Measurements from ENCODE around the gene DSN1. TPM values are rescaled to one million over a fixed set of nuclear protein-coding genes. Genes with fewer than 3 reads are reported as not detected.
"Not testable (repeated sequence)": the region's sequence is repeated elsewhere in the genome, so short reads cannot be mapped to it uniquely, and the experiment has no call there.

Gene DSN1
- total RNA-seq, 1 experiment from 2014 or later, result 16.3 TPM

- no peaks in the 10 kb centered on the region for H3K9me3 ChIP-seq (ENCODE audit: low read length)
- no peaks in the 10 kb centered on the region for H3K9me2 ChIP-seq (replicated peaks; ENCODE audit: insufficient read depth, low read length)
- no peak overlapping the region for H3K27ac ChIP-seq (ENCODE audit: low read length)
- no peak for DNase-seq
- H3K27me3 ChIP-seq (ENCODE audit: low read length), result no peaks in the 10 kb centered on the region
- no peaks in the 10 kb centered on the region; the same call in 1 of the 2 replicates for H4K20me1 ChIP-seq (ENCODE audit: insufficient read depth, low read depth, low read length)
- H3K79me2 ChIP-seq (ENCODE audit: low read length), result peaks cover 29% of the 10 kb centered on the region
- no peak overlapping the region for H2AFZ ChIP-seq (ENCODE audit: low read length)
- H3K4me1 ChIP-seq (ENCODE audit: low read length), result no peaks in the 10 kb centered on the region
- H3K9ac ChIP-seq (ENCODE audit: low read length), result no peak overlapping the region
- no peak overlapping the region for H3K4me3 ChIP-seq (ENCODE audit: low read length)
- H3K36me3 ChIP-seq (ENCODE audit: insufficient read depth, low read length), result peaks cover 54% of the 10 kb centered on the region
- H3K4me2 ChIP-seq (ENCODE audit: low read depth, low read length, poor library complexity, severe bottlenecking), result no peak overlapping the region
Measured at GRCh38 chr20:36802326-36803222, 29.0 kb upstream of the DSN1 start.

- Histone ChIP-seq H3K27ac (ENCODE audit: low read length) (no peak overlapping the region), H3K9ac (ENCODE audit: low read length) (no peak overlapping the region), H3K4me3 (ENCODE audit: low read length) (no peak overlapping the region), H3K79me2 (ENCODE audit: low read length) (peaks cover 38% of the 10 kb centered on the region), H3K9me3 (ENCODE audit: low read length) (no peaks in the 10 kb centered on the region), H3K36me3 (ENCODE audit: insufficient read depth, low read length) (peaks cover 53% of the 10 kb centered on the region), H3K9me2 (replicated peaks; ENCODE audit: insufficient read depth, low read length) (no peaks in the 10 kb centered on the region), H2AFZ (ENCODE audit: low read length) (no peak overlapping the region), H4K20me1 (ENCODE audit: insufficient read depth, low read depth, low read length) (no peaks in the 10 kb centered on the region), H3K27me3 (ENCODE audit: low read length) (no peaks in the 10 kb centered on the region), H3K4me1 (ENCODE audit: low read length) (no peaks in the 10 kb centered on the region), H3K4me2 (ENCODE audit: low read depth, low read length, poor library complexity, severe bottlenecking) (no peak overlapping the region)
- DNase-seq, result no peak
Measured at GRCh38 chr20:36800410-36800809, 26.8 kb upstream of the DSN1 start.

- not testable (repeated sequence) for H4K20me1 ChIP-seq (ENCODE audit: insufficient read depth, low read depth, low read length); H2AFZ ChIP-seq (ENCODE audit: low read length); H3K27ac ChIP-seq (ENCODE audit: low read length); H3K4me1 ChIP-seq (ENCODE audit: low read length); DNase-seq; H3K9ac ChIP-seq (ENCODE audit: low read length); H3K9me2 ChIP-seq (replicated peaks; ENCODE audit: insufficient read depth, low read length); H3K4me3 ChIP-seq (ENCODE audit: low read length); H3K27me3 ChIP-seq (ENCODE audit: low read length); H3K9me3 ChIP-seq (ENCODE audit: low read length); H3K4me2 ChIP-seq (ENCODE audit: low read depth, low read length, poor library complexity, severe bottlenecking)
- Histone ChIP-seq H3K79me2 (ENCODE audit: low read length) (peaks cover 43% of the 10 kb centered on the region), H3K36me3 (ENCODE audit: insufficient read depth, low read length) (peaks cover 54% of the 10 kb centered on the region)
Measured at GRCh38 chr20:36799313-36799712, 25.8 kb upstream of the DSN1 start.

- Histone ChIP-seq H3K27ac (ENCODE audit: low read length) (no peak overlapping the region), H3K4me2 (ENCODE audit: low read depth, low read length, poor library complexity, severe bottlenecking) (no peak overlapping the region), H3K9me3 (ENCODE audit: low read length) (no peaks in the 10 kb centered on the region), H3K9me2 (replicated peaks; ENCODE audit: insufficient read depth, low read length) (no peaks in the 10 kb centered on the region), H3K4me1 (ENCODE audit: low read length) (peaks cover 8% of the 10 kb centered on the region), H3K27me3 (ENCODE audit: low read length) (no peaks in the 10 kb centered on the region), H3K4me3 (ENCODE audit: low read length) (no peak overlapping the region), H4K20me1 (ENCODE audit: insufficient read depth, low read depth, low read length) (peaks cover 9% of the 10 kb centered on the region; the same call in 1 of the 2 replicates), H2AFZ (ENCODE audit: low read length) (no peak overlapping the region), H3K36me3 (ENCODE audit: insufficient read depth, low read length) (peaks cover 66% of the 10 kb centered on the region; the same call in 1 of the 2 replicates), H3K9ac (ENCODE audit: low read length) (no peak overlapping the region), H3K79me2 (ENCODE audit: low read length) (peaks cover 55% of the 10 kb centered on the region)
- no peak for DNase-seq
Measured at GRCh38 chr20:36796875-36797274, 23.3 kb upstream of the DSN1 start.

- H3K79me2 ChIP-seq (ENCODE audit: low read length), result peaks cover 62% of the 10 kb centered on the region
- H3K9ac ChIP-seq (ENCODE audit: low read length), result no peak overlapping the region
- no peaks in the 10 kb centered on the region for H3K9me3 ChIP-seq (ENCODE audit: low read length)
- H2AFZ ChIP-seq (ENCODE audit: low read length), result no peak overlapping the region
- no peaks in the 10 kb centered on the region for H3K9me2 ChIP-seq (replicated peaks; ENCODE audit: insufficient read depth, low read length)
- peaks cover 14% of the 10 kb centered on the region; the same call in 1 of the 2 replicates for H4K20me1 ChIP-seq (ENCODE audit: insufficient read depth, low read depth, low read length)
- H3K4me2 ChIP-seq (ENCODE audit: low read depth, low read length, poor library complexity, severe bottlenecking), result no peak overlapping the region
- no peak overlapping the region for H3K27ac ChIP-seq (ENCODE audit: low read length)
- H3K4me1 ChIP-seq (ENCODE audit: low read length), result peaks cover 8% of the 10 kb centered on the region
- H3K27me3 ChIP-seq (ENCODE audit: low read length), result no peaks in the 10 kb centered on the region
- no peak overlapping the region for H3K4me3 ChIP-seq (ENCODE audit: low read length)
- DNase-seq, result no peak
- H3K36me3 ChIP-seq (ENCODE audit: insufficient read depth, low read length), result peaks cover 73% of the 10 kb centered on the region; the same call in 1 of the 2 replicates
Measured at GRCh38 chr20:36796117-36796516, 22.6 kb upstream of the DSN1 start.

DNA sequence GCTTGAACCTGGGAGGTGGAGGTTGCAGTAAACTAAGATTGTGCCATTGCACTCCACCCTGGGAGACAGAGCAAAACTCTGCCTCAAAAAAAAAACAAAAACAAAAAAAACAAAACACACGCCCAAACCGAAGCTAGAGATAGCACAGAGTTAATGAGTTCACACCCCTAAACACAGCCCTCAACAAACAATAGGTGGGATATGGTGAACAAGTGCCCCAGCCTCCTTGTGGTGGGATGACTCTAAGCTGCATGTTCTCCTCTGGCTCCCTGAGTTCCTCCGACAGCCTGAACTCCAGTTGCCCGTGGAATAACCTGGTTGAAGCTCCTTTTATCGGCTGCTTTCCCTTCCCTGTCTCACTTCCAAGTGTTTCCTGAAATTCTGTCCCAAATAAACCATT lies 22.1 kb upstream of the DSN1 start:
- H3K4me1 ChIP-seq (ENCODE audit: low read length), result peaks cover 8% of the 10 kb centered on the region
- H3K9me3 ChIP-seq (ENCODE audit: low read length), result no peaks in the 10 kb centered on the region
- no peak for DNase-seq
- no peaks in the 10 kb centered on the region for H3K27me3 ChIP-seq (ENCODE audit: low read length)
- H3K36me3 ChIP-seq (ENCODE audit: insufficient read depth, low read length), result peaks cover 70% of the 10 kb centered on the region; the same call in 1 of the 2 replicates
- H3K9me2 ChIP-seq (replicated peaks; ENCODE audit: insufficient read depth, low read length), result no peaks in the 10 kb centered on the region
- no peak overlapping the region for H3K4me2 ChIP-seq (ENCODE audit: low read depth, low read length, poor library complexity, severe bottlenecking)
- no peak overlapping the region for H3K27ac ChIP-seq (ENCODE audit: low read length)
- peaks cover 60% of the 10 kb centered on the region for H3K79me2 ChIP-seq (ENCODE audit: low read length)
- peaks cover 14% of the 10 kb centered on the region; the same call in 1 of the 2 replicates for H4K20me1 ChIP-seq (ENCODE audit: insufficient read depth, low read depth, low read length)
- no peak overlapping the region for H3K9ac ChIP-seq (ENCODE audit: low read length)
- no peak overlapping the region for H2AFZ ChIP-seq (ENCODE audit: low read length)
- H3K4me3 ChIP-seq (ENCODE audit: low read length), result no peak overlapping the region

DNA sequence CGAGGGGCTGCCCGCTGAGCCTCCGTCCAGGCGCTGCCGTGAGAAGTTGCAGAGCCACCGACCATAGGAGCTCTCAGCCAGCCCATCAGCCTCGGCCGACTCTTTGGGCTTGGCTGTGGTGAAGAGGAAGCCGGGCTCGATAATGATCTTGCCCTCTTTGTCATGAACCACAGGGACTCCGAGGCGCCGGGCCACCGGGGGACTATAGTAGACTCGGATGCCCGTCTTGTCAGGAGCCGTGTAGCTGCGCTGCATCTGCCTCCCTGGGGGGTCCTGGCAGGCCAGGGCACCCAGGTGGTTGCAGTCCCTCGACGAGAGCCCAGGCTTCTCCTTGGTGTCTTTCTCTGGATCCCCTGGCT lies 20.5 kb upstream of the DSN1 start:
- H2AFZ ChIP-seq (ENCODE audit: low read length), result no peak overlapping the region
- no peaks in the 10 kb centered on the region for H3K9me2 ChIP-seq (replicated peaks; ENCODE audit: insufficient read depth, low read length)
- peaks cover 17% of the 10 kb centered on the region; the same call in 1 of the 2 replicates for H4K20me1 ChIP-seq (ENCODE audit: insufficient read depth, low read depth, low read length)
- peaks cover 61% of the 10 kb centered on the region; the same call in 1 of the 2 replicates for H3K36me3 ChIP-seq (ENCODE audit: insufficient read depth, low read length)
- H3K4me2 ChIP-seq (ENCODE audit: low read depth, low read length, poor library complexity, severe bottlenecking), result no peak overlapping the region
- no peak overlapping the region for H3K9ac ChIP-seq (ENCODE audit: low read length)
- H3K9me3 ChIP-seq (ENCODE audit: low read length), result no peaks in the 10 kb centered on the region
- no peak for DNase-seq
- no peak overlapping the region for H3K4me3 ChIP-seq (ENCODE audit: low read length)
- no peaks in the 10 kb centered on the region for H3K27me3 ChIP-seq (ENCODE audit: low read length)
- peaks cover 62% of the 10 kb centered on the region for H3K79me2 ChIP-seq (ENCODE audit: low read length)
- H3K27ac ChIP-seq (ENCODE audit: low read length), result no peak overlapping the region
- peaks cover 8% of the 10 kb centered on the region for H3K4me1 ChIP-seq (ENCODE audit: low read length)

DNA sequence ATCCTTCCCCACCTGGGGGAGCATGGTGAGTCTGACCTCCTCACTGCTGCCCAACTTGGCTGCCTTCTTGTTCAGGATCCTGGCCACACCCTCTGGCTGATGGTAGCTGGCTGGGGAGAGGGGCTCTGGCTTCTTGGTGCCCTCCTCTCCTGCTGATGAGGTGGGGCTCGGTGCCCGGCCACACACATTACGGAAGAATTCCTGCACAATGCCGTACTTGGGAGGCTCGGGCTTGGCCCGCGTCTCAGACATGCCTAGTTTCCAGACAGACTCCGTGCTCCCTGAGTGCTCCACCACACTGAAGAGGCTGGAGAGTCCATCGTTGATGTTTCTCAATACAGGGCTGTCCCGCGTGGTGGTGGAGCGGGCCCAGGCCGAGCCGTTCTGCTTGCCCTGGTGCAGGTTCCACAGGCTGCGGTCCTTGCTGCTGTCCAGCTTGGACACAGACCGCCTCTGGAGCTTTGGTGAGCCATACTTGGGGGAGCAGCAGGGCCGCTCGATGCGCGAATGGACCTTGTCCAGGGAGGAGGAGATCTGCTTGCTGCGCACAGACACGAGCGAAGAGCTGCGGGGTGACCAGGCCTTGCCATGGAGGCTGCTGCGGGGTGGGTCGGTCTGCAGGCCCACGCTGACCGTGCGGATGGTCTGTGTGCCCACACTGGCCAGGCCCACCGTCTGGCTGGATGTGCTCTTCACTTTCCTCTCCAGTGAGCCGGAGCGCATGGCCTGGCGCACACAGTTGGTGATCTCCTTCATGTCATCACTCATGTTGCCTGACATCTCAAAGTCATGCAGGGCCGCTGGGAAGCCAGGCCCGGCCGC lies 19.9 kb upstream of the DSN1 start:
- Histone ChIP-seq H3K27me3 (ENCODE audit: low read length) (no peaks in the 10 kb centered on the region), H4K20me1 (ENCODE audit: insufficient read depth, low read depth, low read length) (peaks cover 22% of the 10 kb centered on the region; the same call in 1 of the 2 replicates), H3K27ac (ENCODE audit: low read length) (no peak overlapping the region), H3K9ac (ENCODE audit: low read length) (no peak overlapping the region), H3K79me2 (ENCODE audit: low read length) (peaks cover 62% of the 10 kb centered on the region), H3K4me1 (ENCODE audit: low read length) (peaks cover 8% of the 10 kb centered on the region), H3K4me2 (ENCODE audit: low read depth, low read length, poor library complexity, severe bottlenecking) (no peak overlapping the region), H3K4me3 (ENCODE audit: low read length) (no peak overlapping the region), H3K9me2 (replicated peaks; ENCODE audit: insufficient read depth, low read length) (no peaks in the 10 kb centered on the region), H3K9me3 (ENCODE audit: low read length) (no peaks in the 10 kb centered on the region), H2AFZ (ENCODE audit: low read length) (no peak overlapping the region), H3K36me3 (ENCODE audit: insufficient read depth, low read length) (peaks cover 59% of the 10 kb centered on the region; the same call in 1 of the 2 replicates)
- no peak for DNase-seq

Measured in Karpas-422 (cell line).